ENCODE results near the gene NFASC.

GRCh38 chr1:204896023-204896422 lies 25.4 kb downstream of the NFASC start:
- TF ChIP-seq CTCF (IDR thresholded peaks at IDR 0.05; ENCODE audit: low read length) (no peak), EZH2 (optimal IDR thresholded peaks at IDR 0.05; ENCODE audit: low read depth, low read length) (no peak)

All from MM.1S (cell line).